Activated CD4-positive, alpha-beta T cell treated with anti-CD3 and anti-CD28 coated beads, Interleukin-2, Interleukin-6, amounts not matched to agents 100 ng/mL and 50 ng/mL, durations not matched to agents 16 hours and 8 hours (primary cell): ENCODE measurements around the gene LLGL1.
"Not testable (repeated sequence)": the region's sequence is repeated elsewhere in the genome, so short reads cannot be mapped to it uniquely, and the experiment has no call there.

Experiments
- DNase-seq: peaks from one replicate; pipeline ENCODE4 v3.0.0-alpha.2; 2020

The LLGL1 gene

GRCh38 chr17:18194804-18195203 lies 30.6 kb upstream of the LLGL1 start:
- no peak for DNase-seq

- DNase-seq = no peak
Observed at GRCh38 chr17:18195246-18195645, 30.2 kb upstream of the LLGL1 start.

- DNase-seq = no peak
Observed at GRCh38 chr17:18197535-18198194, 27.8 kb upstream of the LLGL1 start.

- no peak for DNase-seq
Observed at GRCh38 chr17:18198530-18198929, 26.9 kb upstream of the LLGL1 start.

- DNase-seq = no peak
Observed at GRCh38 chr17:18201108-18201507, 24.3 kb upstream of the LLGL1 start.

GRCh38 chr17:18203308-18203707 lies 22.1 kb upstream of the LLGL1 start:
- no peak for DNase-seq

- no peak for DNase-seq
Observed at GRCh38 chr17:18205861-18206260, 19.6 kb upstream of the LLGL1 start.

GRCh38 chr17:18206962-18207361 lies 18.5 kb upstream of the LLGL1 start:
- no peak for DNase-seq

- DNase-seq = no peak
Observed at GRCh38 chr17:18208092-18208491, 17.3 kb upstream of the LLGL1 start.

GRCh38 chr17:18213666-18214270 lies 11.7 kb upstream of the LLGL1 start:
- no peak for DNase-seq

GRCh38 chr17:18216906-18217305 lies 8.5 kb upstream of the LLGL1 start:
- DNase-seq = not testable (repeated sequence)

GRCh38 chr17:18217412-18218015 lies 7.9 kb upstream of the LLGL1 start:
- DNase-seq = peak; percentile 85

GRCh38 chr17:18218756-18219415 lies 6.5 kb upstream of the LLGL1 start:
- DNase-seq = no peak

- no peak for DNase-seq
Observed at GRCh38 chr17:18224053-18224386, 1.4 kb upstream of the LLGL1 start.

GRCh38 chr17:18224387-18225120 lies 881 bp upstream of the LLGL1 start:
- DNase-seq = no peak

GRCh38 chr17:18225642-18226283 lies 328 bp downstream of the LLGL1 start:
- DNase-seq = peak; percentile 12

GRCh38 chr17:18226284-18226945 lies 980 bp downstream of the LLGL1 start:
- no peak for DNase-seq

- DNase-seq = no peak
Observed at GRCh38 chr17:18227635-18228034, 2.2 kb downstream of the LLGL1 start.

GRCh38 chr17:18228176-18228682 lies 2.8 kb downstream of the LLGL1 start:
- no peak for DNase-seq

GRCh38 chr17:18229254-18229653 lies 3.8 kb downstream of the LLGL1 start:
- DNase-seq = no peak

GRCh38 chr17:18229771-18230170 lies 4.3 kb downstream of the LLGL1 start:
- DNase-seq = no peak
